PC-3 (cell line): ENCODE data around the gene ATP13A3.

Experiments used
- EZH2 ChIP-seq: fragments of 300-600 bp; sonication (generic); IDR thresholded peaks from one replicate; pipeline ENCODE4 v1.6.1; 2017; ENCODE audit warnings: antibody characterized with exemption, mild to moderate bottlenecking, low read length; ENCODE audit not compliant: unreplicated experiment
- EZH2phosphoT487 ChIP-seq: fragments of 300-600 bp; sonication (generic); IDR thresholded peaks from 2 replicates; pipeline ENCODE4 v1.6.1; 2018; ENCODE audit warnings: mild to moderate bottlenecking, antibody characterized with exemption, low read length, borderline replicate concordance
- TF ChIP-seq, protein P1 (sequence below): fragments of 300-600 bp; sonication (generic); conservative IDR thresholded peaks from 2 replicates; pipeline ENCODE4 v1.5.1; 2017; ENCODE audit warnings: antibody characterized with exemption, low read depth, mild to moderate bottlenecking, low read length

DNA sequence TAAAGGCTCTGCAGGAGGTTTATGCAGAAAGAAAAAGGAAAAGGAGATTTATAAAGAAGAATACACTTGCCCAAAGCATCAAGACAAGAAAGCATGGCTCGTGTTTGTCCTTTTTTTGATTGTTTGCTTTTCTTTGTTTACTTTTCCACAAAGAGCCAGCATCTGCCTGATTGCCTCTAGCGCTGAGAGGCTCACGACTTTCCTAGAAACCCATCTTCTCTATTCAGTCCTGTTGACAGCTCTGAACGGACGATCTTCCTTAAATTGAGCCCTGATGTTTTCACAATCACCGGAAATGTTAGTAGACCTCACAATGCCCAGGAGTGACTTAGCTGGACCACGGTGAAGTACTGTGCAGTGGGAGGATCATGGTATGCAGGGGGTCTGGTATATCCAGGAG, 100.2 kb downstream of the ATP13A3 start:
- TF ChIP-seq, protein P1, sequence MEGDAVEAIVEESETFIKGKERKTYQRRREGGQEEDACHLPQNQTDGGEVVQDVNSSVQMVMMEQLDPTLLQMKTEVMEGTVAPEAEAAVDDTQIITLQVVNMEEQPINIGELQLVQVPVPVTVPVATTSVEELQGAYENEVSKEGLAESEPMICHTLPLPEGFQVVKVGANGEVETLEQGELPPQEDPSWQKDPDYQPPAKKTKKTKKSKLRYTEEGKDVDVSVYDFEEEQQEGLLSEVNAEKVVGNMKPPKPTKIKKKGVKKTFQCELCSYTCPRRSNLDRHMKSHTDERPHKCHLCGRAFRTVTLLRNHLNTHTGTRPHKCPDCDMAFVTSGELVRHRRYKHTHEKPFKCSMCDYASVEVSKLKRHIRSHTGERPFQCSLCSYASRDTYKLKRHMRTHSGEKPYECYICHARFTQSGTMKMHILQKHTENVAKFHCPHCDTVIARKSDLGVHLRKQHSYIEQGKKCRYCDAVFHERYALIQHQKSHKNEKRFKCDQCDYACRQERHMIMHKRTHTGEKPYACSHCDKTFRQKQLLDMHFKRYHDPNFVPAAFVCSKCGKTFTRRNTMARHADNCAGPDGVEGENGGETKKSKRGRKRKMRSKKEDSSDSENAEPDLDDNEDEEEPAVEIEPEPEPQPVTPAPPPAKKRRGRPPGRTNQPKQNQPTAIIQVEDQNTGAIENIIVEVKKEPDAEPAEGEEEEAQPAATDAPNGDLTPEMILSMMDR, result no peak
- no peak for TF ChIP-seq EZH2
- no peak for TF ChIP-seq EZH2phosphoT487
